ENCODE results near the gene COASY. TPM values are rescaled to one million over a fixed set of nuclear protein-coding genes. Genes with fewer than 3 reads are reported as not detected.

The COASY gene
- total RNA-seq, 1 experiment from 2014 or later = 19.2 TPM

DNA sequence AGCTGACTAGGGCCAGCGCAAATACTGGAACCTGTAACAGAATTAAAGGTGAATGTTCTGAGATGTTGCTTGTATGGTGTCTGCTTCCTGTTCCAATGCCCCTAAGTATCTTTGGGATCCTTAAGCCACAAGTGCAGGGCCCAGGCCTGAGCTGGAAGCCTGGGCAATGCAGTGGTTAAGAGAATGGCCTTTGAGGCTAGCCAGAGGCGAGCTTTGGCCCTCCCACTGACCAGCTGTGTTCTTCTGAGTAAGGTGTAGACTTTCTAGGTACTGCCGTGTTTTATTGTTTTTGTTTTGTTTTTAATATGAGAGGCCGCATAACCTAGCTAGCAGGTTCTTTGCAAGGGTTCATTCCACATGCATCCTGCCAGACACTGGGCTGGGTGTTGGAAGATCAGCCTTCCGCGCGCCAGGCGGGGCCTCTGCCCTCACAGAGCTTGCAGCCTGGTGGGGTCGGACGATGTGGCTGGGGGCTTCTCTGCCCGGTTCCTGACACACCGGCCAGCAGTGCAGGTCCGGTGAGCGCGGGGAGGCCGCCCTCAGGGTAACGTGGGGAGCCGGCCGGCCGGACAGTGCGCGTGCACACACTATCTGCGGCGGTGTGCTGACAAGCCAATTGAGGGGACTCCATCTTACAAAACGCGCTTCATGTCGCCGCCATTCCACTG is 4.4 kb downstream of the COASY start:
- in situ Hi-C loops (cut with HindIII; ENCODE audit: low sequenced_read_pairs) = no loop called here
- no peak for DNase-seq (ENCODE audit: low spot score)

DNA sequence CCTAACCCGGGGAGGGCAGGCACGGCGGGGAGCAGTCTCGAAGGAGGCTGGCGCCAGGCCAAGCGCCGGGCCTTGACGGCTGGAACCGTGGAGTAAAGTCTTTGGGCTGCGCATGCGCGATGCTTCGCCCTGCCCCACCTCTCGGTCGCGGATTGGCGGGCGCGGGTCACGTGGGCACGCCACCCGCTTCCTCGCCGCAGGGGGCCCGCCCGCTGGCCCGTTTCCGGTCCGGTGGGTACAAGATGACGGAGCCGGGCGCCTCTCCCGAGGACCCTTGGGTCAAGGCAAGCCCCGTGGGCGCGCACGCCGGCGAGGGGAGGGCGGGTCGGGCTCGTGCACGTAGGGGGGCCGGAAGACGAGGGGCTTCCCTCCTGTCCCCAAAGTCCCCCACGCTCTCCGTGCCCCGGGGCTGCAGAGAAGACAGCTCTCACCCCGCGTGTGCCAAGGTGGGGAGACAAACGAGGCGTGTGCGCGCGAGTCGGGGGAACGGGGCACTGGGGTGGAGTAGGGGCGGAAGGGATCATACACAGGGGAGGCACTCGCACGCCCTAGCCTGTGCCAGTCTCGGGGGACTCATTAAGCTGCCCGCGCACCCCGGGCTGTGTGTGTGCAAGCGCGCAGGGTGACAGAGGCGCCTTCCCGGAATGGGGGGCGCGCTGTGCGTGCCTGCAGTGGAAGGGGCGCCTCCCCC is 5.1 kb downstream of the COASY start, which contains the start of gene MLX:
MLX (plus strand) TSS at position 218 of the 691 bp plus-strand sequence; CDS start at position 243, 25 bp downstream.
- in situ Hi-C loops (cut with HindIII; ENCODE audit: low sequenced_read_pairs) = no loop called here
- DNase-seq (ENCODE audit: low spot score) = peak; percentile 86

DNA sequence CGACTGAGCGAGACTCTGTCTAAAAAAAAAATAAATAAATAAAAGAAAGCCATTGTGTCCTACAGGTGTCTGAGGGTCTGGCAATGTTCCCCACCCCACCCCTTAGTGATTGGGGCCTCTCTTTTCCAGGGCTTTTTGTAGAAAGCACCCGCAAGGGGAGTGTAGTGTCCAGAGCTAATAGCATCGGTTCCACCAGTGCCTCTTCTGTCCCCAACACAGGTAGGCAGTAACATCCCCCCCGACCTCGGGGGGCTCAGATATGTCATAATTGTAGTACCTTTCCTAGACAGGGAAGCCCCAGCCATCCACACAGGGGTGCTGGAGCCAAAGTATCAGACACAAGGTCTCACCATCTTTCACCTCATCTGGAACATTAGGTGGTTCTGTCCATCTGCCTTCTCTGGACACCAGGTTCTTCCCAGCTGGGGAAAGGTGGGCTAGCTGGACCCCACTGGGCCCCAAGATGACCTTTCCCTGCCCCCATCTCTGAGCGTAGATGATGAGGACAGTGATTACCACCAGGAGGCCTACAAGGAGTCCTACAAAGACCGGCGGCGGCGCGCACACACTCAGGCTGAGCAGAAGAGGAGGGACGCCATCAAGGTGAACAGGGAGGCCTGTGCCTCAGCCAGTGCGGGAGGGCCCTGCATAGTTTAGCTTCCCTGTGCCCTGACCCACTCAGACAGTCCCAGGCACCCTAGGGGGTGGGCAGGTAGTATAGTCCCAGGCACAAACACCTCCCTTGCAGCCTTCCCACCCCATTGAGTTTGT is 6.6 kb downstream of the COASY start:
- in situ Hi-C loops (cut with HindIII; ENCODE audit: low sequenced_read_pairs) = no loop called here

DNA sequence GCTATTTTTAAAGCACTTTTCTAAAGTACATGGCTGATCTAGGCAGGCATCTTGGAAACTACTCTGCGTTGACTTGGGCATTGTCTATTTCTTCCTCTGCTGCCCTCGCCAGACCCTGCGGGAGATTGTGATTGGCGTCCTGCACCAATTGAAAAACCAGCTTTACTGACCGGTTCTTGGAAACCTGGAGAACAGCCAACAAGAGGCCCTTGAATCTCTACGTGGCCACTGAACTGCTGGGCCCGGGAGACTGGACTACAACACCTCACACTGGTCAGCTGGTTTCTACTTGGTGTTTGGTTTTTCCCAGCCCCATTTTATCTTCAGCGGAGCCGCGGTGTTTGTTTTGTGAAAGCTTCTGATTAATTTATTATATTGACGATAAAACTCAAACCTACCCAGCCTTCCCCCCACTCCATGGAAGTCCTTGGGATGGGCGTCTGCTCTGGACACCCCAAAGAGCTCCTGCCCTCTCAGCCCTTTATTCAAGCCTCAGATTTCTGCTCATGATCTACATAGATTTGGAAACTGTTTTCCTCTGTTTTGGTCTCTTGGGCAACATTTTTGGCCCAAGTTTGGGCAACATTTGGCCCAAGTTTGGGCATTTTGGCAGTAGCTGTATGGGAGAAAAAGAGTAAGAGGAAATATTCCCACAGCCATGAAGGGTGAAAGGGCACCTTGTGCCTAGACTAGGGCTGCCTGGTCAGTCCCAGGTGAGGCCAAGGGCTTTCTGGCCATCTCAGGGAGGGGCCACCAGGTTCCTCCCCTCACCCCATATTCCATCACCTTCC is 9.7 kb downstream of the COASY start:
- in situ Hi-C loops (cut with HindIII; ENCODE audit: low sequenced_read_pairs) = no loop called here
- no peak for DNase-seq (ENCODE audit: low spot score)

More for the DNA sequence above, 6.6 kb downstream of the COASY start:
- DNase-seq (ENCODE audit: low spot score) = no peak

DNA sequence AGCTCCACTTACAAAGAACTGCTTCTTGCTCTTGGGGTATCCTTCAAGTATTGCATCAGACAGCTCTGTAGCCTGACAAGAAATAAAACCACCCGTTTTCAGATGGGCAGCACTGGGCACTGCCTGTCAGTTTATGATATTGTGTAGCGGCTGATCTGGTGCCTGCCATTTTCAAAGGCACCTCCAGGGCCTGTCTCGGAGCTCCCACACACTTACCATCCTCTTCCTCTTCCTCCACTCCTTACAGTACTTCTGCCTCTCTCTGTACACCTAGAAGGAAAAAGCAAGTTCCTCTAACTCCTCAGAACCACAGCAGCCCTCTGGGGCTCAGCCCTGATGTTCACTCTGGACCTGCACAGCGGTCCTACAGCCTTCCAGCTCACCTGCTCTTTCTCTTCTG is 11.1 kb downstream of the COASY start:
- DNase-seq (ENCODE audit: low spot score) = no peak
- in situ Hi-C loops (cut with HindIII; ENCODE audit: low sequenced_read_pairs) = no loop called here

DNA sequence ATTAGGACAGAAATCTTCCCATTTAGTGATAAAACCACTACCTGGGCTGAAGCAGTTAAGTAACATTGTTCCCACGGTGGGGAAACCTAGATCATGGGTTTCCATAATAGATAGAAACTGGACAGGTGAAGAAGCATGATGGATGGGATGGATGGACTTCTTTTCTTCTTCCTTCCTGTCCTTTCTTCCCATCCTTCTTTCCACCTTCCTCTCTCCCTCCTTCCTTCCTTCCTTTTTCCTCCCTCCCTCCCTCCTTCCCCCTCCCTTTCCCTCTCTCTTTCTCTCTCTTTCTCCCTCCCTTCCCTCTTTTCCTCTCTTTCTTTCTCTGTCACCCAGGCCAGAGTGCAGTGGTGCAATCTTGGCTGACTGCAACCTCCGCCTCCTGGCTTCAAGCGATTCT is 12.5 kb downstream of the COASY start:
- no peak for DNase-seq (ENCODE audit: low spot score)
- in situ Hi-C loops (cut with HindIII; ENCODE audit: low sequenced_read_pairs) = no loop called here

DNA sequence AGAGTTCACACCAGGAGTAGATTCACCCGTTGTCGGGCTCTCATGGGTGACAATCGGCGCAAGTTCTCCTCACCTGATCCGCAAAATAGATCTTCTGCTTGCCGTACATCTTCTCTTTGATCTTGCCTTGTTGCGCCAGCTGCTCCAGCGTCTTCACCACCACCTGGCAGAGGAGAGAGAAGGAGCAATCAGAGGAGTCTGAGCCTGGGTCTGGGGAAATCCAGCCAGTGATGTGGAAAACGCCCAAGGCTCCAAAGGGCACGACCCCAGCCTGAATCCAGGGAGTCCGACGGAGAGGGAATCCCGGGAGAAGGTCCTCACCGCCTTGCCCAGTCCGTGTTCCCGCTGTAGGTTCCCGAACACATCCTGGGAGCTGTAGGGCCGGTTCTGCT is 15.2 kb downstream of the COASY start:
- DNase-seq (ENCODE audit: low spot score) = no peak
- in situ Hi-C loops (cut with HindIII; ENCODE audit: low sequenced_read_pairs) = no loop called here

DNA sequence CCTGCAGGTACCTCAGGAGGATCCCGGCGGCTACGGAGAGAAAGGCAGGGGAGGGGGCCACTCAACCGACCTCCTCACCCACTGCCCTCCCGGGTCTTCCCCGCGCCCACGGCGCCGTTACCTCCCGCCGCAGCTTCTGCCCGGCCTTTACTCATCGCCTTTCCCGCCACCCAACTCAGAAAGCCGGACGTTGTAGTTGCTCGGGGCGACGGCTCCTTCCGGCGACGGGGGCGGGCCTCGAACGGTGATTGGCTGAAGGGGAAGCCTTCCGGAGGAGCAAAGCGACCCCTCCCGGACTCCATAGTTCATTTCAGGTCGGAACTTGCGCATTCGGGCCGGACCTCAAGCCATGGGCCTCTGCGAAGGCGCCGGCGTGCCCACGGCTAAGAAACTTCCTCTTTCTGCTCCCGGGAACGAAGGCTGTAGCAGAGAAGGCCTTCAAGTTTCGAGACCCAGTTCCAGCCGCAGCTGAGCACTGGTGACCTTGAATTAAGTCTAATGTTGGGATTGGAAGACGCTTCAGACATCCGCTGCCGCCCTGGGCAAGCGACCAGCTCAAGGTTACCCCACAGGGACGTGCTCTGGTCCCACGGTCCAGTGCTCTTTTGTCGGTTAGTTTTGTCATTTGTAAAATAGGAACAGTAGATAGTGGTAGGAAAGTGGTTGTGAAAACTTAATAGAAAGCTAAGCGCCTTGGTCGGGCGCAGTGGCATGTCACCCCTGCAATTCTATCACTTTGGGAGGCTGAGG is 15.8 kb downstream of the COASY start, which contains the start of gene PSMC3IP:
PSMC3IP (minus strand) TSS at position 198 of the 750 bp plus-strand sequence; CDS start at position 155, 43 bp downstream.
- peak; percentile 95 for DNase-seq (ENCODE audit: low spot score)
- in situ Hi-C loops (cut with HindIII; ENCODE audit: low sequenced_read_pairs) = no loop called here

DNA sequence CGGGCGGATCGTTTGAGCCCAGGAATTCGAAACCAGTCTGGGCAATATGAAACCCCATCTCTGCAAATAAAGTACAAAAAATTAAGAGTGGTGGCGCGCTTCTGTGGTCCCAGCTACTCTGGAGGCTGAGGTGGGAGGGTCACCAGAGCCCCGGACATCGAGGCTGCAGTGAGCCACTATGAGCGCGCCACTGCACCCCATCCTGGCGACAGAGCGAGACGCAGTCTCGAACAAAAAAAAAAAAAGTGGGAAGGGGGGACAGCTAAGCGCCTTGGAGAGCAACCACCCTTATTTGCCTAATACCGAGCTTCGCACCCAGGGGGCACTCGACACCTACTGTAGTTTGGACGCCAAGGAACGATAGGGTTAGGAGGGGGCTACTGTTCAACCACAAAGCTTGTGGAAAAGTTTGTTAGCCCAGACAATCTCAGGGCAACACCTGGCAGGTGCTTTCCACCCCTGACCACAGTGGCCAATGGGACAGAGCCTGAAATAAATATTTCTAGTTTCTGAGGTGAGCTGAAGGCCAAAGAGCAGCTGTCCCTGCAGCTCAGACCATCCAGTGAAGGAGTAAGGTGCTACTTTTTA is 16.4 kb downstream of the COASY start:
- in situ Hi-C loops (cut with HindIII; ENCODE audit: low sequenced_read_pairs) = no loop called here
- DNase-seq (ENCODE audit: low spot score) = peak; percentile 64

DNA sequence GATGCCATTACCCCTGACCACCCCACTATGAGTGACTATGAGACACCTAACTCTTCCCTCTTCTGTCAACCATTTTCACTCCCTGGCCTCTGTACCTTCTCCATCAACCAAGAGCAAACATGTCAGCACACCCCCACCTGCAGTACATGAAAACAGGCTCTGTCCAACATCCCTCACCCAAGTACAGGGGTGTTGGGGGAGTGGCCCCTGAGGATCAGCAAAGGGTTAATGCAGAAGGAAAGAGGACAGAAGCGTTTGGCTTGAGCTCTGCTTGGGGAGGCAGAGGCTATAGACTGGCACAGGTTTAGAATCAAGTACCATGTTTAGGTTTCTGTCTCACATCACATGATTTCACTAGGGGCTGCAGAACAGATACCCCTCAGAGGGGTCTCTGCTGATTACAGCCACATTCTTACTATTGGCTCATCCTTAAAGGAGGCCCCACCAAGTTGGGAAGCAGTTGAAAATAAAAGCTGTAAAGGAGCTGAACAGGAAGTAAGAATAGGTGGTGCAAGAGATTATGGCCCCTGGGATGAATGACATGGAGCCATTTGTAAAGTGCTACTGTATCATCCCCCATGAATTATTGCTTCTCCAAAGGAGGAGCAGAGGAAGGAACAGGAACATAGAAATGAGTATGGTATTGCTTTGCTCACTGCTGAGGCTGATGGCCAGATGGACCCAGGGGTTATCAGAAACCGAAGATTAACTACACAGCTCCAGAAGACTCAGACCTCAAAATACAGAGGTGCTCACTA is 18.0 kb downstream of the COASY start:
- DNase-seq (ENCODE audit: low spot score) = no peak
- in situ Hi-C loops (cut with HindIII; ENCODE audit: low sequenced_read_pairs) = no loop called here

DNA sequence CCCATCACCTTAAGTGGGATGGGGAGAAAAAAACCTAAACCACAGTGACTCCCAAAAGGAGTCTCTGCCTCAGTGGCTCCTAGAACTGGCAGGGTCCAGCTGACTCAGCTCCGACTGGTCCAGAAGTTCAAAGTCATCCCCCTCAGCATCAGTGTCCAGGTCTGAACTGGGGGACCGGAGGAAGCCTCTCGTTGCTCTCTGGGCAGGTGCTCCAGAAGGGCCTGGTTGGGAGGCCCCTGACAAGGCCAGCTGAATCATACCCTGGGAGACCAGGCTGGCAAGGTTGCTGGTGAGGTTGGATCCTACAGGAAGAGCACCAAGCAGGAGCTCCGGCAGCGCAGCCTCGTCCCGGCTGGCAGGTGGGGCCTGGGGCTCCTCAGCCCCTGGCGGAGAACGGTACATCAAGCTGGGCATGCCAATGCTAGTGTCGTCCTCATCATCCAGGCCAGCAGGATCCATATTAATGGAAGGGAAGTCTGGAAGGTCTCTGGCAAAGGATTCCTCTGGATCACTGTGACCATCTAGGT is 19.9 kb downstream of the COASY start:
- DNase-seq (ENCODE audit: low spot score) = no peak
- in situ Hi-C loops (cut with HindIII; ENCODE audit: low sequenced_read_pairs) = no loop called here

DNA sequence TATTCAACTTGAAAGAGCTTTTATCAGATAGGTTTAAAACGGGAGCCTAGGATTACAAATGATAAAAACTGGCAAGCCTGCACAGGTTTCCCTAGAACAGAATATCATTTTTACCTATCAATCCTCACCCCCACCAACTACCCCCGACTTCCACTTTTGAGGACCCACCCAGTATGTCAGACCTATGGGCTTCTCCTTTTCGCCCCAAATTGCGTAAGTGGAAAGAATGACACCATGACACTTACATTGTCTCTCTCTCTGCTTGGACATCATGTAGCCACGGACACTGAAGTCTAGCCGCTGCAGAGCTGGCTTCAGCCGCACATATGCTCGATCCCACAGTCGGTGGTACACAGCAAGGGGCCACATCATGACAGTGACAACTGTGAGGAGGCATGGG is 22.9 kb downstream of the COASY start:
- in situ Hi-C loops (cut with HindIII; ENCODE audit: low sequenced_read_pairs) = no loop called here

DNA sequence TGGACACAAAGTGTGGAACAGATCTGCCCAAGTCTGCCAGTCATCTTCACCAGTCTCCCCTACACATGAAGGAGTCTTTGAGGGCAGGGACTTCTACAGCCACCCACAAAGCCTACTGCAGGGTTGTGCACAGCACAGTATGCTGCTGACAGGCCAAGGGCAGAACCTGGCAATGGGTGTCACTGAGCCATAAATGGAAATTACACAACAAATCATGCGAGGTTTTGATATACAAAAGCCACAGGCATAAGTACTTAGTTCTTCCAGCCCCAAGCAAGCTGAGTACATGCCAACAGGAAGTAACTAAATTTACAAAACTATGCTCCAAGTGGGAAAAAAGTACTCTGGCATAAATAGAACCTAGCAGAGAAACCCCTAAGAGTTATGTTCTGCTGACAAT is 23.4 kb downstream of the COASY start:
- in situ Hi-C loops (cut with HindIII; ENCODE audit: low sequenced_read_pairs) = no loop called here
- DNase-seq (ENCODE audit: low spot score) = no peak

More for the DNA sequence above, 22.9 kb downstream of the COASY start:
- DNase-seq (ENCODE audit: low spot score) = no peak

DNA sequence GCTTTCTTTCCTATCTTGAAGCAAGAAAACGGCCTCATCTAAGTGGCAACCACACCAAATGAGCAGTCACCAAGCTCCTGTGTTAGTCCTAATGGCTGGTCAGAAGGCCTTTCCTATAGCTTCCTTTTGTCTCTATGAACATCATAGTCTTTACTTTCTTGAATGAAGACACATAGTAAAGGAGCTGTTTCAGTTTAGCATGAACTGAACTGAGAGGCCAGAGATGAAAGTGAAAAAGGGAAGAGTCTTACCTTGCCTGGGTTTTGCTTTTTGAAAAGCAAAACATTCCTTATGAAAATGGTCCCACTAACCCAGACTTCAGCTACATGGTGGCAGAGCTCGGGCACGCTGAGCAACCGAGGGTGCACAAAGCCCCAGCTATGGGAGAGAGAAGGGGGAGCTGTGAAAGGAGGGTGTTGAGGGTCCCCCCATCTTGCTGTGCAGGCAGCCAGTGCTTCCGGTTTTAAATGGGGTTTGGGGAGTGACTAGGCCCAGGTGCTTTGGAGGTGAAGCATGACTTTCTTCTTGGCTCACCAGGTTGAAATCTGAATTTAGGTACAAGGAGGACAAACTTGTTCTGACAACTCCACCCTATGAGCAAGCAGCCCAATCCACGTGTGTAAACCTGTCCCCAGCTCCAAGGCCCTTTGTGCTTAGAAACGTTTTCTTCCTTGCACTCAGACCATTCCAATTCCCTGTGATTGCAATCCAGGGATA is 24.7 kb downstream of the COASY start:
- in situ Hi-C loops (cut with HindIII; ENCODE audit: low sequenced_read_pairs) = no loop called here
- DNase-seq (ENCODE audit: low spot score) = no peak

DNA sequence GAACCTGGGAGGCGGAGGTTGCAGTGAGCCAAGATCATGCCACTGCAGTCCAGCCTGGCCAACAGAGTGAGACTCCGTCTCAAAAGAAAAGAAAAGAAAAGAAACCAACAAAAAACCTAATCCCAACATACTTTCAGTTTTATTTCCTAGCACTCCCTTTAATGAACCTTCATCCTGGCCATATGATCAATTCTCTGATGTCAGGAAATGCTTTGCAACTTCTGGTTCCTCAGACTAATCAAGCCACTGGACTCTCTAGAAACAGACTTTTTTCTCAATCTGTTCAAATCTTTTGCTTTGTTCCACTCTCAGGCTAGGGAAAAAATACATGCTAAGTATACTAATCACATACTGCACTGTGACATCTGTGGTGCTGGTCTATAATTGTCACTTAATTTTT is 28.9 kb downstream of the COASY start:
- DNase-seq (ENCODE audit: low spot score) = no peak
- in situ Hi-C loops (cut with HindIII; ENCODE audit: low sequenced_read_pairs) = no loop called here

DNA sequence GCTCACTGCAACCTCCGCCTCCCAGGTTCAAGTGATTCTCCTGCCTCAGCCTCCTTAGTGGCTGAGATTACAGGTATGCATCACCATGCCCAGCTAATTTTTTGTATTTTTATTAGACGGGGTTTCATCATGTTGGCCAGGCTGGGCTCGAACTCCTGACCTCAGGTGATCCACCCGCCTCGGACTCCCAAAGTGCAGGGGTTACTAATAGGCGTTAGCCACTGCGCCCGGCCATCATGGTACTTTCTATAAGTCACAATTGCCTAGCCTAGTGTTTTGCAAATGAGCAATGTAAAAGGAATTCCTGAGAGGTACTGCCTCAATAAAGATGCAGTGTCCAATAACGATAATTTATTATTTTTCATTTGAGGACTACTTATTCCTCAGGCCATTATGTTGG is 29.5 kb downstream of the COASY start:
- in situ Hi-C loops (cut with HindIII; ENCODE audit: low sequenced_read_pairs) = no loop called here
- DNase-seq (ENCODE audit: low spot score) = no peak

DNA sequence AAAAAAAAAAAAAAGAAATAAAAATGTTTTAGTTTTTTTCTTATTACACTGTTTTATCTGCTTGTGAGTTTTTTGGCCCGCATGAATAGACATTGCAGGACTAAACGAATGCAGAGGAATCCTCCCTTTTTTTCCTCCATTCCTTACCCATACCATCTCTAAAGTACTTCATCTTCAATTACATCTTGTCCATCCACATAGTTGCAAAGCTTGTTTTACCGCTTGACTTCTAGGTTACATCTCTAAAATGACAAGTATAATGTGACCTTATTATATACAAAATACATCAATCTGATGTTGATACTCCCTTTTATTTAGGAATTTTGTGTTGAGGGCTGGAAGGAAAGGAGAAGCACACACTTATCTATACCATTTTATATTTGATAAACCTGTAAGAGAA is 34.4 kb downstream of the COASY start:
- no peak for DNase-seq (ENCODE audit: low spot score)
- in situ Hi-C loops (cut with HindIII; ENCODE audit: low sequenced_read_pairs) = no loop called here

Measured in G401 (cell line).